Subcutaneous abdominal adipose tissue (tissue), 5 donors: ENCODE results near the gene COX5A.
"Not testable (repeated sequence)": the region's sequence is repeated elsewhere in the genome, so short reads cannot be mapped to it uniquely, and the experiment has no call there.

Experiments
- H3K27ac ChIP-seq: one replicate; pipeline ENCODE4 v1.7.0; 2013; ENCODE audit warnings: low read depth, mild to moderate bottlenecking, inconsistent platforms, low read length, moderate library complexity
- H3K27me3 ChIP-seq, 5 donors: one replicate each; pipeline ENCODE4 v1.7.0; 2013; ENCODE audit warnings: low read length in 5 of 5, inconsistent platforms in 1 of 5; ENCODE audit not compliant: control insufficient read depth in 5 of 5, insufficient read depth in 4 of 5
- H3K36me3 ChIP-seq, 5 donors: one replicate each; pipeline ENCODE4 v1.7.0; 2013; ENCODE audit warnings: low read length in 5 of 5; ENCODE audit not compliant: control insufficient read depth in 5 of 5, insufficient read depth in 5 of 5
- H3K4me1 ChIP-seq, 5 donors: one replicate each; pipeline ENCODE4 v1.7.0; 2013; ENCODE audit warnings: low read length in 5 of 5, mild to moderate bottlenecking in 3 of 5, moderate library complexity in 1 of 5; ENCODE audit not compliant: control insufficient read depth in 5 of 5, insufficient read depth in 5 of 5
- H3K4me3 ChIP-seq, 5 donors: one replicate each; pipeline ENCODE4 v1.7.0; 2013; ENCODE audit warnings: low read length in 5 of 5, low read depth in 1 of 5
- H3K9ac ChIP-seq, 5 donors: one replicate each; pipeline ENCODE4 v1.7.0; 2013; ENCODE audit warnings: low read length in 5 of 5, mild to moderate bottlenecking in 4 of 5, moderate library complexity in 3 of 5
- H3K9me3 ChIP-seq, 5 donors: one replicate each; pipeline ENCODE4 v1.7.0; 2013; ENCODE audit warnings: low read length in 5 of 5; ENCODE audit not compliant: control insufficient read depth in 5 of 5
- donor health status: healthy.
- donor health status: healthy.
- donor health status: healthy.
- donor health status: healthy.
- donor health status: healthy.

The COX5A gene

DNA sequence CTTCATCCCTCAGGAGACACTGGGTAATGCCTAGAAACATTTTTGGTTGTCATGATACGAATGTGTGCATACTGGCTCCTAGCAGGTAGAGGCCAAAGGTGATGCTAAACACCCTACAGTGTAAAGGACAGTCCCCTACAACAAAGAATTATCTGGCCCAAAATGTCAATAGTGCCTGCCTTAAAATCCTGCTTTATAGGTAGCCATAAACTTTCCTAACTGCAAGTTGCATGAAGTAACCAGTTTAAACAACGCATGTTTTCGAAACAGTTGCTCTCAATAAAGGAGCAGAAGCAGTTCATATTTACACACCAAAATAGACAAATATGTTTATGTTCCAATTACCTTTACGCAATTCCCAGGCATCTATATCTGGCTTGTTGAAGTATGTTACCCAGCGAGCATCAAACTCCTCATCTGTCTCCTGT, 9.1 kb downstream of the COX5A start:
- Histone ChIP-seq H3K27me3 (no peaks in the 10 kb centered on the region), H3K4me3 (no peak overlapping the region), H3K27ac (no peak overlapping the region), H3K4me1 (peaks cover 0 to 3% (median 0%) of the 10 kb centered on the region in 5 donors), H3K9ac (no peak overlapping the region), H3K36me3 (peaks cover 19 to 34% (median 24%) of the 10 kb centered on the region in 5 donors), H3K9me3 (no peaks in the 10 kb centered on the region)

DNA sequence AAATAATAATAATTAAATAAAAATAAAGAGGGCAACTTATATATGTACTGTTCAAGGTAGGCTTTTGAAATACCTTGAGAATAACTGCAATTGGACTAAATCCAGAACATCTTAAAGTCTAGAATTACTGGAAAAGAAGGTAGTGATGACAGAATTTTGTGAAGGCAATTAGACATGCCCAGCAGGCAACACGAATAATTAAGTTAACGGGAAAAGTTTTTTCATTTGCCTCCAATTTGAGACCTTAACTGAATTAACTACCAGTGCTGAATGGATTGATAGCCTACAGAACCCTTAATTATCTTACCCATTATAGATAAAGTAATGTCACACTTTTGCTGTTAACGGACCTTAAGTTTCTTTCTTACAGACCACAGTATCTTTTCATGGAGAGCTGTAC, 13.3 kb downstream of the COX5A start:
- Histone ChIP-seq H3K36me3 (peaks cover 35 to 68% (median 50%) of the 10 kb centered on the region in 5 donors), H3K4me3 (no peak overlapping the region), H3K27ac (no peak overlapping the region), H3K4me1 (no peaks in the 10 kb centered on the region), H3K27me3 (no peaks in the 10 kb centered on the region), H3K9me3 (no peaks in the 10 kb centered on the region), H3K9ac (no peak overlapping the region)

DNA sequence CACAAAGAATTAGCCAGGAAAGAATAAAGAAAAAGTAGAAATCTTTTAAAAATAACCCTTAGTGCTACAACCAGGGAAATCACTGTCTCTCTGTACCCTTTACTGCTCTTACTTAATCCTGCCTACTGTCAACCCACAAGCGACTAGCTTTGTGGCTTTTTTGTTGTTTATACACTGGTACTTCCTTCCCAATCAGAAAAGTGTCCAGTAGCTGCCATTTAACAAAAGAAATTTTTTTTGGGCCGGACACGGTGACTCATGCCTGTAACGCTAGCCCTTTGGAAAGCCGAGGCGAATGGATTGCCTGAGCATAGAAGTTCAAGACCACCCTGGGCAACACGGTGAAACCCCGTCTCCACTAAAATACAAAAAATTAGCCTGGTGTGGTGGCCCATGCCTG, 17.4 kb downstream of the COX5A start:
- H3K27ac ChIP-seq: no peak overlapping the region
- peaks cover 25 to 77% (median 59%) of the 10 kb centered on the region in 5 donors for H3K36me3 ChIP-seq
- no peaks in the 10 kb centered on the region for H3K27me3 ChIP-seq
- H3K4me3 ChIP-seq: no peak overlapping the region
- no peaks in the 10 kb centered on the region for H3K9me3 ChIP-seq
- no peaks in the 10 kb centered on the region for H3K4me1 ChIP-seq
- H3K9ac ChIP-seq: no peak overlapping the region

DNA sequence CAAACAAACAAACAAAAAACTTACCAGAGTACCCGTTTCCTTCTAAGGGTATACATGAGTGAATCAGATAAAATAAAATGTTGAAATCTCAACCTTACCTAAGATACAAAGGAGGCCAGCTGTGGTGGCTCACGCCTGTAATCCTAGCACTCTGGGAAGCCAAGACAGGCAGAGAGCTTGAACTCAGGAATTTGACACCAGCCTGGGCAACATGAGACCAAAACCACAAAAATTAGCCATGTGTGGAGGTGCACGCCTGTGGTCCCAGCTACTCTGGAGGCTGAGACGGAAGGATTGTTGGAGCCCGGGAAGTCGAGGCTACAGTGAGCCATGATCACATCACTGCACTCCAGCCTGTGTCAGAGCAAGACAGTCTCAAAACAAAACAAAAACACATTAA, 20.2 kb downstream of the COX5A start:
- Histone ChIP-seq H3K9ac (no peak overlapping the region), H3K4me1 (peaks cover 0 to 3% (median 0%) of the 10 kb centered on the region in 5 donors), H3K27ac (no peak overlapping the region), H3K36me3 (peaks cover 19 to 74% (median 55%) of the 10 kb centered on the region in 5 donors), H3K4me3 (no peak overlapping the region), H3K9me3 (no peaks in the 10 kb centered on the region), H3K27me3 (no peaks in the 10 kb centered on the region)

DNA sequence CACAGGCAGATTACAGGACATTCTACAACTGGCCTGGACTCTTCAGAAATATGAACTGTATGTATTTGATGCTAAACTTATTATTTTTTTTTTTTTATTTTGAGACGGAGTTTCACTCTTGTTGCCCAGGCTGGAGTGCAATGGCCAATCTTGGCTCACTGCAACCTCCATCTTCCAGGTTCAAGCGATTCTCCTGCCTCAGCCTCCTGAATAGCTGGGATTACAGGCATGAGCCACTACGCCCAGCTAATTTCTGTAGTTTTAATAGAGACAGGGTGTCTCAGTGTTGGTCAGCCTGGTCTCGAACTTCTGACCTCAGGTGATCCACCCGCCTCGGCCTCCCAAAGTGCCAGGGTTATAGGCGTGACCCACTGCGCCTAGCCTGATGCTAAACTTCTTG, 24.1 kb downstream of the COX5A start:
- not testable (repeated sequence) for H3K27ac ChIP-seq, H3K4me1 ChIP-seq, H3K4me3 ChIP-seq, H3K9ac ChIP-seq, H3K9me3 ChIP-seq, H3K27me3 ChIP-seq
- peaks cover 4 to 51% (median 33%) of the 10 kb centered on the region in 5 donors for H3K36me3 ChIP-seq

DNA sequence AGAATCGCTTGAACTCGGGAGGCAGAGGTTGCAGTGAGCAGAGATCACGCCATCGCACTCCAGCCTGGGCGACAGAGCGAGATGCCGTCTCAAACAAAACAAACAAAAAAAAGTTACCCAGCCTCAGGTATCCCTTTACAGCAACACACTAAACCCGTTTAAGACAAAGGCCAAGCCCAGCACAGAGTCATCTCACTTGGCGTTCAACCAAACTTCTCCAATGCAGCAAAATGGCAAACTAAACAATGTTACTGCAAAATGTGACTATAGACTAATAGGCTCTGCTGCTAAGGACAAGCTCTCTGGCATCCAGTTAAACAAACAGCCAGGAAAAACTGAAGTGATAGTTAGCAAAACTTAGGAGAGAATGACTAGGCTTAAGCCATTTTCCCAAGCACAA, 24.8 kb downstream of the COX5A start:
- Histone ChIP-seq H3K27ac (no peak overlapping the region), H3K4me1 (peaks cover 0 to 3% (median 0%) of the 10 kb centered on the region in 5 donors), H3K36me3 (peaks cover 0 to 43% (median 26%) of the 10 kb centered on the region in 5 donors), H3K9ac (peak overlapping the region in 1 of 5 donors; percentile 19), H3K4me3 (no peak overlapping the region), H3K27me3 (no peaks in the 10 kb centered on the region), H3K9me3 (no peaks in the 10 kb centered on the region)

DNA sequence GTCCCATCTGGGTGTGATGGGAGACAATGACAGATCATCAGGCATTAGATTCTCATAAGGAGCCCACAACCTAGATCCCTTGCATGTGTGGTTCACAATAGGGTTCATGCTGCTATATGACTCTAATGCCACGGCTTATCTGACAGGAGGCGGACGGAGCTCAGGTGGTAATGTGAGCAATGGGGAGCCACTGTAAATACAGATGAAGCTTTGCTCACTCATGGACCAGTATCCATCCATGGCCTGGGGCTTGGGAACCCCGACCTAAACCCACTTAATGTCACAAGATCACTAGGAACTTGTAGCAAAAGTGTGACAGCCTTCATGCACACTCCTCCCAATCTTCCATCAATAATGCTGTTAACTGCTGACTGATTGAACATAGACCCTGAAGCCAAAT, 29.2 kb downstream of the COX5A start:
- Histone ChIP-seq H3K4me3 (no peak overlapping the region), H3K27me3 (no peaks in the 10 kb centered on the region), H3K9me3 (no peaks in the 10 kb centered on the region), H3K4me1 (peaks cover 5 to 33% (median 30%) of the 10 kb centered on the region in 5 donors), H3K27ac (no peak overlapping the region), H3K9ac (no peak overlapping the region), H3K36me3 (peaks cover 3 to 32% (median 20%) of the 10 kb centered on the region in 5 donors)

DNA sequence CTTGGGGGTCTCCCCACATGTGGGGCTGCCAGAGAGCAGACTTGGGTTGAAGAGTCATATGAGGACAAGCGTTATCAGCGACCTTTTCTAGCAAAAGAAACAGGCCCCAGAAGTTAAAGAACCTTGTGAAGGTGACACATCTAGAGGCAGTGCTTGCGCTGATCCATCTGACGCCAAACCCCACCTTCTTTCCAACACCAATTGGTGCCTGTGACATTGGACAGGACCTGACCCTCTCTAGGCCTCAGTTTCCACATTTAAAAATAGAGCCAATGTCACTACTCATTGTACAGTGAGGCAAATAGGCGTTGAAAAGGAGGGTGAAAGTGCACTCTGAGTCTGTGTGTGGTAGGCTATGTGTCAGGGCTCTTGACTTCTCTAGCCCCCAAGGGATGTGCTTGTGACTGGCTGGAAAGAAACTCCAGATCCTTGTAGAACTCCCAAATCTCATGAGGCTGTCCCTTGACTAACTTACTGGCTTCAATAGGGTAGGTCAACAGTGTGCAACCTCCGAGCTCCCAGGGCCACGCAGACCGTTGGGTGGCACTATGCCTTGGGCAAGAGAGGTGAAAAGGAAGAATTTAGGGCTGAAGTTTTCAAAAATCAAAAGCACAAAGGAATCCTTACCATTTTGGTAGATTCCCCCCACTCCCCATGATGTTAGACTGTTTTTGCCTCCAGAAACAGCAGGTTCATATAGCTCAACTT, 30.6 kb downstream of the COX5A start:
- no peaks in the 10 kb centered on the region for H3K9me3 ChIP-seq

DNA sequence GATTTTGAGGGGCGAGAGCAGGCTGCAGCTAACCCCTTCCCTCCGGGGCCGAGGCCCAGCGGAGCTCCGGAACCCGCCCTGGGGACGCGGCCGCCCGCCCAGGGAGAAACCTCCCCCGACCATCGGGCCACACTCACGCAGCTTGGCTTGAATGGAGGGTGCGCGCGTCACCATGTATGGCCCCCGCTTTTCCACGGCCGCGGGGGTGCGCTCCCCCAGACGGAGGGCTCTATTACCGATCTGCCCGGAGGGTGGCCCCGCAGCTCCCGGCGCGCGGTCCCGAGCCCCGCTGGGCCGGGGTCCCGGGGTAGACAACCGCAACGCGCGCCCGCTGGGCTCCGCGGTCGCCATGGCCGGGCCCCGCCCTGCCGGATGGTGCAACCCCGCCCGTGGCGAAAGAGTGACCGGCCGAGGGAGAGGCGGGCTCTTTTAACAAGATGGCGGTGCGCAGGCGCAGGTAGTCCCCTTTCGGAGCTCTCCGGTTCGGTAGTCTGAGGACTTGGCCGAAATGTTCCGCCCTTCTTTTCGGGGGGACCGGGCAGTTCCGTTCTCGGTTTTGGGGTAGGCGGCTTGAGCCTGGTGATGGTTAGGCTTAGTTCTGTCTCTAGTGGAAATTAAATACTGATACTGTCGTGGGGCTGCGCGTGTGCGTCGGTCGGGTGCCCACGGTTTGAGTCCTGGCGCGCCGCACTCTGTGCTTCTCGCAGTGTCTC, 31.3 kb downstream of the COX5A start, which contains the start of gene FAM219B:
Gene FAM219B (minus strand): TSS at position 402 of the 713 bp plus-strand sequence. CDS start 51 bp downstream, at position 351.
- Histone ChIP-seq H3K4me3 (peak within 1 kb of the TSS; percentile 73 to 94 (median 84)), H3K27ac (peak within 1 kb of the TSS; percentile 99), H3K9me3 (no peaks in the 10 kb centered on the region), H3K9ac (peak within 1 kb of the TSS; percentile 90 to 97 (median 95)), H3K27me3 (no peaks in the 10 kb centered on the region), H3K4me1 (peaks cover 5 to 44% (median 41%) of the 10 kb centered on the region in 5 donors), H3K36me3 (peaks cover 5 to 34% (median 29%) of the 10 kb centered on the region in 5 donors)

More for the DNA sequence above, 30.6 kb downstream of the COX5A start:
- peak overlapping the region; percentile 68 to 97 (median 94) for H3K9ac ChIP-seq
- H3K27ac ChIP-seq: peak overlapping the region; percentile 99
- peaks cover 5 to 37% (median 34%) of the 10 kb centered on the region in 5 donors for H3K4me1 ChIP-seq
- H3K4me3 ChIP-seq: peak overlapping the region; percentile 73 to 92 (median 79)
- no peaks in the 10 kb centered on the region for H3K27me3 ChIP-seq
- peaks cover 3 to 33% (median 29%) of the 10 kb centered on the region in 5 donors for H3K36me3 ChIP-seq

DNA sequence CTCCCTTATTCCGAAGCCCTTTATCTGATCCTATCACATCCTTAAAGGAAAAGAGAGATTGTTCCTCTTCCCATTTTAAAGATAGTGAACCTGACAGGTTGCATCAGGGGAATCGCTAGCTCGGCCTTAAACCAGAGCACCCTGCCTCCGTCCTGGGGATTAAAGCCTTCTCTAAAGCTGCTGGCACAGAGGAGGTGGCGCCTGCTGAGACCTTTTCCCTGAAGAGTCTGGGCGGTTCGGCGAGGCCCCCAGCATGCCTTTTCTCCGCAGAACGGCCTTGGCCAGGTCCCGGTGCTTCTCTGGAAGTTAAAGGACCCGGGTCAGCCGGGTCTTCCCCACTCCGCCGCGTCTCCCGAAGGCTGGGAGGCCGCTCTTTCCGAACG, 31.8 kb downstream of the COX5A start:
- Histone ChIP-seq H3K9me3 (no peaks in the 10 kb centered on the region), H3K4me1 (peaks cover 5 to 50% (median 46%) of the 10 kb centered on the region in 5 donors), H3K9ac (peak overlapping the region; percentile 90 to 97 (median 95)), H3K4me3 (peak overlapping the region; percentile 73 to 94 (median 84)), H3K27me3 (no peaks in the 10 kb centered on the region), H3K27ac (peak overlapping the region; percentile 99), H3K36me3 (peaks cover 5 to 34% (median 26%) of the 10 kb centered on the region in 5 donors)
